HTR-8/SVneo (cell line): ENCODE results near the gene YPEL5.

Experiments used
- DNase-seq: peaks from one replicate; pipeline ENCODE4 v3.0.0; 2011; ENCODE audit warnings: low spot score, mixed read lengths; ENCODE audit not compliant: insufficient read length
- FAIRE-seq: peaks from 2 replicates; lab custom pipeline; 2011; peaks lifted over from hg19 to GRCh38; lab: Jason Lieb, UNC

YPEL5 gene

DNA sequence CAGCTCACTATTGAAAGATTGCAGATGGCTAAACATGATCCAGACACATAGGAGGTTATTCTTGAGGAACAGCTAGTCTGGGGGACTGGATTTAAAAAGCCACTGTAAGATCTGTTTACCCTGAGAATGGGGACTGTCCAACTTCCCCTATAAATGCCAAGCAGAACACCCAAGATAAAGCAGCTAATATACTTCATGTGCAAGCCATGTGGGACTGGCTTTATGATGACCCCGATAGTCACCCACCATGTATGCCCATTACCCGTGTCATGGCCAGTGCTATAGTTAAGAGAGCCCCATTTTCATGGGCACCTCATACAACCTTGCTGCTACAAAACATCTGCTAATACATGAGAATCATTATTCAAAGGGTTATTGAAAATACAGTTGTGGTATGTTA lies 16.0 kb downstream of the YPEL5 start:
- DNase-seq (no peak), FAIRE-seq (no peak)

DNA sequence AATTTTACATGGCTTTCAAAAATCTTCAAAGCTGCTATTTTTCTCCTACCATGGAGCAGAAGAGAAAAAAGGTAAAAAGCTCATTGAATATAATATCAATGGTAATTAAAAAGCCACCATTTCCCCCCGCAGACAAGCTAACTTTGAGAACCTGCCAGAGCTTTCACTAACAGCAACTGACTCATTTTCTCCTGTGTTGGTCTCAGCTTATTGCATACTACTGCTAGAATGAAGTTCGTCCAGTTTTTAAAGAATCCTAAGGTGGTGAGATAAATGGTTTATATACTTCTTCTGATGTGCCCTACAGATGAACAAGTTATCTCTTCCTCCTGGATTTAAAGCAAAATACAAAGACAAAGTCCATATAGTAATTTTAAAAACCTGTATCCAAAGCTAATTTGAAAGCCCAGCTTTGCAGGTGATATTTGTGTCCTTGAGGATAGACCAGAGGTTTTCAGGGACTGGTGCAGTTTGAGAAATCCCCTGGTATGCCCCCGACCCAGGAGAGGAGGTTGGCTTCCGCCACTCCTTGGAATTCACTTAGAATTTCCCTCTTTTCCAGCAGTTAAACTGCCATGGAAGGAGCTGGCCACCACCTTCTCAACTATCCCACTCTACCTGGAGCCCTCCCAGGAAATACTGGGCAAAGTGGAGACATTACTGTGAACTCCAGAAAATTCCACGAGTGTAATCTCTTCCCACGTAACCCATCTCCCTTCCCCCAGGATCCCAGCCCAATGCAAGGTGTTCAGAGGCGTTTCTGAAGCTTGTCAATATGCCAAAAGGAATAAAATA lies 17.5 kb downstream of the YPEL5 start:
- DNase-seq (no peak), FAIRE-seq (no peak)

DNA sequence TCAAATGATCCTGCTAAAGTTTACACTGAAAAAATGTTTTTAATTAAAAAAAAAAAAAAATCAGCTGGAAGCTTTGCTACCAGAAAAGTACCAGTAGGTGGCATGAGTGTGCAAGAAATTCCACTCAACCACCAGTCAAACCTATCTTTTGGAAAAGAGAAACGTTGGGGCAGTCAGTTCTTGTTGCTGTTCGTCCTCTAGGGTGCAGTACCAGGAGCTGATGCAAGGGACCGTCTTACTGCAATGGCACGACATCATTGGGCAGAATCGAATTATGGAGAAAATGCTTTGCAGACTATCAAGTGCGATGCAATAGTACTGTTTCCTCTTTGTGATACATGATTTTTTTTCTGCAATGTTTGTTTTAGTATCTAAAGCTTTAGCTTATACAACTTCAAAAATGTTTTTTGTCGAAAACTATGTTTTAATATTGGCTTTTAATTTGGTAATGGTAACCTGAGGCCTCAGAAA lies 18.3 kb downstream of the YPEL5 start:
- DNase-seq (peak; percentile 93), FAIRE-seq (peak; percentile 67)

DNA sequence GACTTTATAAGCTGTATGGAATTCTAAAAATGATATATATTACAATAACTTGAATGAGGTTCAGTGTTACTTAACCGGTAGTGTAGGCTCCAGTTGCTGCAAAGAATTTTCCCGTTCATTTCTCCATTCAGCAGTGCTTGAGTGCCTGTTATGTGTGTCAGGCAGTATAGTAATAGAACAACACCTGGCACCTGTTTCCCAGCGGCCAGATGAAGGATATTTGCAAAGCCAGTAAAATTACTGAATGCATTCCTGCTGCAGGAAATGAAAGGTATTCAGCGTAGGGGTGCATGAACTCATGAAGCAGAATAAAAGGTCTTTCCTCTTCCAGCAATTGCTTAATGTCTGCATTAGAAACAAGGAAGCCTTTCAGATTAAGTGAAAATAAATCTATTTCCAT lies 18.8 kb downstream of the YPEL5 start:
- FAIRE-seq (no peak), DNase-seq (no peak)

- FAIRE-seq (no peak), DNase-seq (no peak)
Observed at GRCh38 chr2:30172627-30173026, 25.8 kb downstream of the YPEL5 start.

- FAIRE-seq, result no peak
- DNase-seq, result no peak
Observed at GRCh38 chr2:30177440-30177839, 30.6 kb downstream of the YPEL5 start.

DNA sequence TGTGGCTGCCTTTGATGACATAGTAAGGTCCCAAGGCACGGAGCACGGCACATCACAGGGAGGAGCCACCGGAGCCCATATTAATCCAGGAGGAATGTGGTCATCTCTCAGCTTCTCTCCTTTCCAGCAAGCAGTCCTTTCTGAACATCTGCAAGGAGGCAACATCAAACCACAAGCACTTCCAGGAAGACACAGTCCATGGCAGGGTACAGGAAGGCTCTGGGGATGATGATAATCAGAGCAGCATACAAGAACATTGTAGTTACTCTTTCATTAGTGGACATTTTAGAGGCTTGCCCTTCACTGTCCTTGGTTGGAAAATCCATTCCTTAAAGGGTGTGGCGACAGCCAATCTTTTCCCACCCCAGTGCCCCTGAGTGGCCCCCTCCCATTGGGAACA lies 31.1 kb downstream of the YPEL5 start:
- FAIRE-seq (no peak), DNase-seq (no peak)

- FAIRE-seq, result no peak
- no peak for DNase-seq
Observed at GRCh38 chr2:30178618-30179434, 32.0 kb downstream of the YPEL5 start.

DNA sequence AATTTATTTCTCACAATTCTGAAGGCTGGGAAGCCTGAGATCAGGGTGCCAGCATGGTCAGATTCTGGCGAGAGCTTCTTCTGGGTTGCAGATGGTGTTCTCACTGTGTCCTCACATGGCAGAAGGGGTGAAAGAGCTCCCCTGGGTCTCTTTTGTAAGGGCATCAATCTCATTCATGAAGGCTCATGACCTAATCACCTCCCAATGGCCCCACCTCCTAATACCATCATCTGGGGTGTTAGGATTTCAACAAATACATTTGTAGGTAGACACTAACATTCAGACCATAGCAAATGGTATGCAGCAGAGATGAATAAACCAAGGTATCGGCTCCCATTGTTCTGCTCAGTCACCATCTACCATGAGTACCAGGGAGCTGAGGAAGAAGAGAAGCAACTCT lies 32.7 kb downstream of the YPEL5 start:
- DNase-seq, result no peak
- FAIRE-seq, result no peak

DNA sequence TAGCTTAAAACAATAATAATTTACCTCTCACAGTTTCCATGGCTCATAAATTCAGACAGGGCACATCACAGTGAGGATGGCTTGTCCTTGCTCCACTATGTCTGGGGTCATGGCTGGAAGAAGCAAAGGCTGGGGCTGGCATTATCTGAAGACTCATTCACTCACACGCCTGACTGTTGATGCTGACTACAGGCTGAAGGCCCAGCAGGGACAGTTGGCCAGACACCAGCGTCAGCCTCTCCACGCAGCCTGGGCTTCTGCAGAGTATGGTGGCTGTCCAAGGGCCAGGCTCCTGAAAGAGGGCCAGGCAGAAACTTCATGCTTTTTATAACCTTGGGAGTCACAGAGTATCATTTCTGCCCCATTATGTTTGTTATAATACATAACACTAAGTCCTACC lies 33.4 kb downstream of the YPEL5 start:
- no peak for DNase-seq
- FAIRE-seq, result no peak

- DNase-seq (no peak), FAIRE-seq (no peak)
Observed at GRCh38 chr2:30181176-30181575, 34.4 kb downstream of the YPEL5 start.

GRCh38 chr2:30184035-30184434 lies 37.2 kb downstream of the YPEL5 start:
- peak; percentile 9 for FAIRE-seq
- DNase-seq, result no peak

- no peak for FAIRE-seq
Observed at GRCh38 chr2:30185178-30185577, 38.4 kb downstream of the YPEL5 start.

DNA sequence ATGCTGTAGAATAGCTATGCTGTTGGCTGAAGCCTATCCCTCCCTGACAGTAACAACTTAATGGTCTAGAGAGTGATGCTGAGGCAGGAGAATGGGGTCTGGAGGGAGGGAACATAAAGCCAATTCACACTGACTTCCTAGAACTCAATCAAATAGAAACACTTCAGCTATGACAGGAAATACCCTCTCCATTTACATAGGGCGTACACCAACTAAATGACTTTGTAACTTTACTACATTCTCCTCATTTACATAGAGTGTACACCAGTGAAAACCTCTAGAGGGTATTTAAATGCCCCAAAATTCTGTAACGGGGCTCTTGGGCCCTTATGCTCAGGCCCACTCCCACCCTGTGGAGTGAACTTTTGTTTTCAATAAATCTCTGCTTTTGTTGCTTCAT lies 41.5 kb downstream of the YPEL5 start:
- no peak for DNase-seq
- FAIRE-seq, result peak; percentile 23

More at GRCh38 chr2:30185178-30185577, 38.4 kb downstream of the YPEL5 start:
- DNase-seq, result no peak

DNA sequence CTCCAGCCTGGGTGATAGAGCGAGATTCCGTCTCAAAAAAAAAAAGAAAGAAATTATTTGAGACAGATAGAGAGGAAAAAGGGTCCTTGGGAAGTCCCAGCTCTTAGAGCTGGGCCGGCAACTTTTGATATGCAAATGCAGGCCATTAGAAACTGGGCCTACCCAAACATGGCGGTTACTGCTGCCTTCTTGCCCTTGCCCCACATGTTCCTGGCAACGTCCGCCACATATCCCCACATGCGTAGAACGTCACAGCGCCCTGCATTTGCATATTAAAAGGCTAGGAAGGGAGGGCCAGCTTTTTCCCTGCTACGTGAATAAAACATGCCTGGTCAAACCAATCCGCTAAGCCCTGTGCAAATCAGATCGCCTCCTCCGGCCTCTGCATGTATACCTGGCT lies 43.8 kb downstream of the YPEL5 start:
- no peak for FAIRE-seq
- no peak for DNase-seq

DNA sequence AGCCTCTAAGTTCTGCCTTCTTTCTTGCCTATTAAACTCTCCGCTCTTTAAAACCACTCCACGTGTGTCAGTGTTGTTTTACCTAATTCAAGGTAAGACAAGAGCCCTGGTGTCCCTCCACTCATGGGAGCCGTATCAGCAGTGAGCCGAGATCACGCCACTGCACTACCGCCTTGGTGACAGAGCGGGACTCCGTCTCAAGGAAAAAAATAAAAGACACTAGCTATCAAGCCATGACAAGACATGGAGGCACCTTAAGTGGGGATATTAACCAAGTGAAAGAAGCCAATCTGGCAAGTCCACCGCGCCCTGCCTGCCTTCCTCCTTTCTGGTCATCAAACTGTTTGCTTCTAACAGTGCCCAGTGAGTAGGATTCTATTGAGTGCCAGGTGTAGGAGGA lies 44.3 kb downstream of the YPEL5 start:
- DNase-seq (no peak), FAIRE-seq (no peak)

DNA sequence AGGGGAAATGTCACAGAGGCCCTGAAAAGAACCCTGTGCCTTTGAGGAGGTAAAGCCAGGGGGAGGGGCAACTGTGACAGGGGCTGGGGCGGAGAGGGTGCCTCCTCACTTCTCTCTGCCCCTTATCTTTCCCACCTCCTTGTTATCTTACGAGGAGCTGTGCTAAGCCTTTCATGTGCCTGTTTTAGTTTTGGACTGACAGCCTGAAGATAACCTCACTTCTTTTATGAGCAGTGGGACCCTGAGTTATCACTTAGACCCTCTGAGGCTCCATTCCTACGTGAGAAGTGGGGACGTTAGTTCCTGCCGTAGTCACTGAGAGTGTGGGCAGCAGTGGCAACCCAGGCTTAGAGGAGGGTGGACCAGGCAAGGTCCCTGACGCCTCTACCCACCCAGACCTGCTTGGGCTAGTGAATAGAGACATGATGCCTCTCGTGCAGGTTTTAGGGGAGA lies 45.0 kb downstream of the YPEL5 start:
- DNase-seq (no peak), FAIRE-seq (no peak)

DNA sequence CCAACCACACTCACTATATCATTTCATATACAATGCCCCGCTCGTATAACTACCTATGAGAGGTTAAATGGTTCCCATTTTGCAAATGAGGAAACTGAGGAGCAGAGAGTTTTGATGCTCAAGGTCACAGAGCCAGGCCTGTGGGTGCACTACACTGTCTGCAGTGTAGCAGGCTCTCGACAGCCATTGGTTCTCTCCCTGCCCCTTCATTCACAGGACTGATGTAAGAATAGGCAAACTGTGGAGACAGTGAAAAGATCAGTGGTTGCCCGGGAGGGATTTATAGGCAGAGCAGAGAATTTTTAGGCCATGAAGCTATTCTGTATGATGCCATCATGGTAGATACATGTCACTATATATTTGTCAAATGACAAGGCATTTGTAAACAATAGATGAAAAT lies 45.5 kb downstream of the YPEL5 start:
- FAIRE-seq (no peak), DNase-seq (no peak)

- no peak for DNase-seq
- FAIRE-seq, result no peak
Observed at GRCh38 chr2:30193104-30193681, 46.4 kb downstream of the YPEL5 start.

DNA sequence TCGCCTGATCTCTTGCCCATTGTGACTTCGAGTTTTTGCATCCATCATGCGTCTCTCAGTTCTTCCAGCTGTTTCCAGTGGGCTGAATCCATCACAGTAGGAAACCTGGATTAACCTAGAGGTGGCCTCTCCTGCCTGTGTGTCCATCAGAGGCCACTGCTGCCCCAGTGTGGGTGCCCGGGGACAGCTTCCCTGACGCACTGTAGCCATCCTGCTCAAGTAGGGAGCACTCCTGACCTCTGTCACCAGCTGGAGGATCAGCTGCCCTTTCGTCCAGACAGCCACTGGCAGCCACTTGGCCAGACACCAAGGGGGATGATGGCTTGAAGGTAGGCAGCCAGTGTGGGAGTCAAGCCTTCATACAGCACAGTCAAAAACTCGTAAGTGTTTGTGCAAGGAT lies 47.6 kb downstream of the YPEL5 start:
- no peak for DNase-seq
- no peak for FAIRE-seq

DNA sequence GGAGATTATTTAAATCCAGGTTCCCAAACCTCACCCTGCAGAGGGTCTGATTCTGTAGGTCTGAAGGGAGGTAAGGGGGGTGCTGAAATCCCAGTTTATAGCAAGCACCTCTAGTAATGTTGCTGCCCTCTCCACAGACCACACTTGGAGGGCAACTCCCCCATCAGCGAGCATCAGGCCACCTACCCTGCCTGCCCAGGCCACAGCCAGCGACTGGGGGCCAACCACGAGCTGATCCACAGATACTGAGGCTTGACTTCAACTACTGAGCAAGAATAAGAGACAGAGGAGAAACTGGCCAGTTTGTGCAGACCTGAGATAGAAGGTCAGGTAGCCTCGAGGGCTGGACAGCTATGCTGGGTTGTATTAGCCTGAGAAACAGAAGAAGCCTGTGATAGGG lies 48.2 kb downstream of the YPEL5 start:
- no peak for DNase-seq
- FAIRE-seq, result no peak
